HG03175 (cell line): ENCODE measurements around the gene BRINP1.
"Not testable (repeated sequence)": the region's sequence is repeated elsewhere in the genome, so short reads cannot be mapped to it uniquely, and the experiment has no call there.

Source experiments
- ATAC-seq: cut with Tn5 transposase; IDR thresholded peaks from one replicate; pipeline ENCODE4 v1.9.1; 2021; ENCODE audit warnings: mild to moderate bottlenecking, moderate library complexity; ENCODE audit not compliant: unreplicated experiment

BRINP1 gene

GRCh38 chr9:119216651-119217331, 152.4 kb downstream of the BRINP1 start:
- ATAC-seq, result no peak

- no peak for ATAC-seq
Observed at GRCh38 chr9:119215651-119216050, 153.6 kb downstream of the BRINP1 start.

DNA sequence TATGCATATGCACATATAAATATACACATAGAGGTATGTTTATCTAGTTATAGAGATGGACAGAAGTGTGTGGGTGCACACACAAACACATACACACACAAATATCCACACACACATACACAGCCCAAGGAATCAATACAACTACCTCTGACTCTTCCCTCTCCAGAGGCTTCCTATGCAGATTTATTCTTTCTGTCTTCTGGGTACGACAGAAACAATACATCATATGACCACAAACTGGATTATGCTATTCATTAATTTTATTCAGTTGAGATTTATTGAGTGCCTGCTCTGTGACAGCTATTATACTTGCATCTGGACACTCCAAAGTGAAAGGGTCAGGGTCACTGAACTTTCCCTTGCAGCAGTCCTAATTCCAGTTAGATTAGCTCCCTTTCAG, 155.8 kb downstream of the BRINP1 start:
- no peak for ATAC-seq

GRCh38 chr9:119197893-119198607, 171.2 kb downstream of the BRINP1 start:
- ATAC-seq, result no peak

DNA sequence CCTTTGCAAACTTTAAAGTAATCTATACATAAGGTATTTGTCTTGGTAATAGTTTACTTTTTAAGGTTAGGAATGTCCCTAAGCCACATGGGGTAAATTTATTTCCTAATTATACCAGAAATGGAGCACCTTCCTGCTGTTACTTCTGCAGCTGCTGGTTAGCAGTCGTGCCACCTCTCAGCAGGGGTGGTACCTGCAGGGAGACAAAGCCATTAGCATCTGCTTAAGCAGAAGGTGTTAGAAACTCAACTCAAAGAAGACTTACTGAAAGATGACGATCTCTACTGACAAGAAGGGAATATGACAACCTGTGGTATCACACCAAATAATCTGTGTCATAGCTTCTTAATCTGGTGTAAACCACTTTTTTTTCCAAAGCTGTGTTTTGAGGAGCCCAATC, 173.7 kb downstream of the BRINP1 start:
- no peak for ATAC-seq

- no peak for ATAC-seq
Observed at GRCh38 chr9:119185298-119185697, 183.9 kb downstream of the BRINP1 start.

- ATAC-seq, result no peak
Observed at GRCh38 chr9:119184265-119184936, 184.8 kb downstream of the BRINP1 start.

GRCh38 chr9:119181561-119181960, 187.7 kb downstream of the BRINP1 start:
- ATAC-seq, result no peak

DNA sequence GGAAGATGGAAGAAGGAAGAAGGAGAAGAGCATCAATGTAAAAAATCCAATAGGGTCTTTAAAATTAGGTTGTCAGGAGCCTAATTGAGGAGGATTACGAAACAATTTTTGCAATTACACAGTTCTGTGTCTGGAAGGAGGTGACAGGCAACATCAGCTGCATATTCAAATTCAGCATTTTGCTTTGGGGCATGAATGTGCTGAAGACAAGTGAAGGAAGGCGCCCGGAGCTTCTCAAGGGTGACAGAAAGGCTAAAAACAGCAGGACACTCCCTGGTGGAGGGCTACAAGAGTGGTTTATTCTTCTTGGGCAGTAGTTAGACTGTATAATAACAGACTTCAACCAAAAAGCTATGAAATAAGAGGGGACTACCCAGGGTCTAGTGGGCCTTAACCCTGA, 188.3 kb downstream of the BRINP1 start:
- ATAC-seq, result no peak

DNA sequence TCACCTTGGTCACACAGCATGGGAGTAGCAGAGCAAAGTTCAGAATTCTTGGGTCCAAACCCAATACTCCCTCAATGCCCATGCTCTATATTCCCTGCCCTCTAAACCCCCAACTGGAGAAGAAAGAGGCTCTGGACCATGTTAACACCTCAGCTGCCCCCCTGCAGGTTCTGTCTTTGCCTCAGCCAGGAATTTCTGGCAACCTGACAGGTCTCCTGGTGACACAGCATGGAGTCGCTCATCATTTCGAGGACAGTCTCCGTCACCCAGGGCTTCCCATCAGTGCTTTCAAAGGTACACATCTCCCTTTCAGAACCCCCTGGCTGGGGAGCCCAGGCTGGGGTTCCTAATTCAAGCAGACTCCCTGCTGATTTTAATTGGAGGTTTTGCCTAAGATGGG, 189.5 kb downstream of the BRINP1 start:
- ATAC-seq, result no peak

GRCh38 chr9:119177196-119177595, 192.0 kb downstream of the BRINP1 start:
- no peak for ATAC-seq

- ATAC-seq, result no peak
Observed at GRCh38 chr9:119175581-119175980, 193.7 kb downstream of the BRINP1 start.

GRCh38 chr9:119169222-119169621, 200.0 kb downstream of the BRINP1 start:
- not testable (repeated sequence) for ATAC-seq

DNA sequence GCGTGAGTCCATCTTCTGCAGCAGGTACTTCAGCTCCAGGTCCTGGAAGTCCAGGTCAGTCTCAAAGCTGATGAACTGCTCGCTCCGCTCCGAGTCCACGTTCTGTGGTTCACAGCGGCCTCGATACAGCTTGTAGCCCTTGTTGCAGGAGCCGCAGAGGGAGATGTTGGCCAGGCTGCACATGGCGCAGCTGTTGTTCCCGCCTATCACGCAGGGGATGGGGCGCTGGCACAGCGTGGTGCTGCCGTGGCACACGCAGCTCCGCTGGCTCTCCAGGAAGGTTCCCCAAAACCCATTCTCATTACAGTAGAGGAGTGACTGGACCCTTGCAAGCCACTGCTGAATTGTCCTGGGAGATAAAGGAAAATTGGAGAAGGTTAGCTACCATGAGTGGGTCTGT, 201.4 kb downstream of the BRINP1 start:
- no peak for ATAC-seq

- ATAC-seq, result no peak
Observed at GRCh38 chr9:119167267-119167666, 202.0 kb downstream of the BRINP1 start.

GRCh38 chr9:119166096-119166495, 203.1 kb downstream of the BRINP1 start:
- no peak for ATAC-seq

GRCh38 chr9:119165131-119165530, 204.1 kb downstream of the BRINP1 start:
- ATAC-seq, result no peak

- ATAC-seq, result no peak
Observed at GRCh38 chr9:119164716-119165115, 204.5 kb downstream of the BRINP1 start.

- ATAC-seq, result no peak
Observed at GRCh38 chr9:119160551-119160950, 208.7 kb downstream of the BRINP1 start.

DNA sequence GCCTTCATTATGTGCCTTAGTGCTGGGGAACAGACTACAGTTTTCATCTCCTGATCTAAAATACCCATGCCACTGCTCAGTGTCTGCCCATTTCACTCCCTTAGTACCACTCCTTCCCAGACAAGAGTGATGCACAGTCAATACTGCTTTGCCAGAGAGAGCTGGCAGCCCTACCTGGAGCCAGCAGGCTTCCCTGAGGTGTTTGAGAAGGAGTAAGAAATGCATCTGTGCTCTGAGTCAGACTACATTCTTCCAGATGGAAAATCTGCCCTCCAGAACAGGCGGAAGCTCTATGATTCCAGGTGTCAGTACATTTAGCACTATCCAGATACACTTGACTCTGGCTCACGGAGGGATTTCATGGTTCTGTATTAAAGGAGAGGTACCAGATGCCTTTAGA, 209.8 kb downstream of the BRINP1 start:
- no peak for ATAC-seq

DNA sequence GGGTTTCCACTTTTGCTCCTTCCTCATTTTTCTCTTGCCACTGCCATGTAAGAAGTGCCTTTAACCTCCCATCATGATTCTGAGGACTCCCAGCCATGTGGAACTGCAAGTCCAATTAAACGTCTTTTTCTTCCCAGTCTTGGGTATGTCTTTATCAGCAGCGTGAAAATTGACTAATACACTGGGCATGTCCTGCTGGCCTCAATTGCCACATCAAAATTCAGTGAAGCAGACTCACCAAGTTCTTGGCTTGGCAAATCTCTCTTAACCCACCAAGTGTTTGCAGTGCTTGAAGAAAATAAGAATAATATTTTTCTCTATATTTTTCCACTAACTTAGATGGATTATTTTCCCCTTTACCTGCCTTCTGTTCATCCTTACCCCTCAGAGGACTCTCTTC, 212.0 kb downstream of the BRINP1 start:
- ATAC-seq, result no peak

DNA sequence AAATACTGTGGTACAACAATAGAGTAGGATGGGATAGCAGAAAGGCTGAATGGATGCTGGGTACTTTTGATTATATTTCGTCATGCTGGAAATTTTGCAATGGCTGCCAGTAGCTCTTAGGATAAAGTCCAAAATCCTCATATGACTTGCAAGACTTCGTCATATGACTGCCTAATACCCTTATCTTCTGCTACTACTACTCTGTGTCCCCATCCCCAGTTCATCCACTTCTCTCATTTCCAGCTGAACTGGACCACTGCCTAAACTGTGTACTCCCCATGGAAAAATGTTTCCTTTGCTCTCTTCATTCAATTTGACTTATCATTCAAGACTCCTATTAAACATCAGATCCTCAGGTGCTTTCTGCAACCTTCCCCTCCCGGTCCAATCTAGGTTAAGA, 212.9 kb downstream of the BRINP1 start:
- ATAC-seq, result no peak
